HG02885 (cell line): ENCODE results near the gene RPL11.
"Not testable (repeated sequence)": the region's sequence is repeated elsewhere in the genome, so short reads cannot be mapped to it uniquely, and the experiment has no call there.

Experiments
- ATAC-seq: cut with Tn5 transposase; IDR thresholded peaks from one replicate; pipeline ENCODE4 v1.9.1; 2021; ENCODE audit warnings: mild to moderate bottlenecking; ENCODE audit not compliant: unreplicated experiment, poor library complexity

Gene RPL11

GRCh38 chr1:23682946-23683345 is 8.7 kb upstream of the RPL11 start:
- no peak for ATAC-seq

DNA sequence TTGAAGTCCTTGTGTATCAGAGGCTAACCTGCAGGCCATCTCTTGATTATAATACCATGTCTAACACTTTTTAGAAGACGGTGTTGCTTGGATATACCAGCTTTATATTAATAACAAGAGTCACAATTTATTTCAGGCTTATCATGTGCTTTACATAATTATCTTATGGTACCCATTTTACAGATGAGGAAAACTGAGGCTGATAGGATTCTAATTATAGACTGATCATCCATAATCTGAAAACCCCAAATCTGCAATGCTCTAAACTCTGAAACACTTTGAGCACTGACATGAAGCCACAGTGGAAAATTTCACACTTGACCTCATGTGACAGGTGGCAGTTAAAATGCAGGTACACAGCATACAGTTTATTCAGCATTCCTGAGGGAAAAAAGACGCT is 7.2 kb upstream of the RPL11 start:
- no peak for ATAC-seq

DNA sequence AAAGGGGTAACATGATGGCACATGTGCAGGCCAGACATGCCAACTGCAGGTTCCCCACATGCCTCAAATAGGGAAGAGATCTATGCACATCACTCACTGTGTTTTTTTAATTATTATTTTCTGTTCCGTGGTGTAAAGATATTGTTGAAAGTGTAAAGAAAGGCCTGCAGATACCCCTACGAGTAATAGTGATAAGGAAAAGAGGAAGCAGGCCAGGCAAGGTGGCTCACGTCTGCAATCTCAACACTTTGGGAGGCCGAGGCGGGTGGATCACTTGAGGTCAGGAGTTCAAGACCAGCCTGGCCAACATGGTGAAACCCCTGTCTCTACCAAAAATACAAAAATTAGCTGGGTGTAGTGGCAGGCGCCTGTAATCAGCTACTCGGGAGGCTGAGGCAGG is 6.4 kb upstream of the RPL11 start:
- not testable (repeated sequence) for ATAC-seq

DNA sequence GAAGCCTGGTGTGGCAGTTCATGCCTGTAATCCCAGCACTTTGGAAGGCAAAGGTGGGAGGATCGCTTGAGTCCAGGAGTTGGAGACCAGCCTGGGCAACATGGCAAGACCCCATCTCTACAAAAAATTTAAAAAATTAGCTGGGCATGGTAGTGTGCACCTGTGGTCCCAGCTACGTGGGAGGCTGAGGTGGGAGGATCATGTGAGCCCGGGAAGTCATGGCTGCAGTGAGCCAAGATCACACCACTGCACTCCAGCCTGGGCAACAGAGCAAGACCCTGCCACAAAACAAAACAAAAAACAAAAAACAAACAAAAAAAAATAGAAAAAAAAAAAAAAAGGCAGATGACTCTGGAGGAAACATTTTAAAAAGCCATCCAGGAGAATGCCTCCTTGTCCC is 3.9 kb upstream of the RPL11 start:
- ATAC-seq: not testable (repeated sequence)

DNA sequence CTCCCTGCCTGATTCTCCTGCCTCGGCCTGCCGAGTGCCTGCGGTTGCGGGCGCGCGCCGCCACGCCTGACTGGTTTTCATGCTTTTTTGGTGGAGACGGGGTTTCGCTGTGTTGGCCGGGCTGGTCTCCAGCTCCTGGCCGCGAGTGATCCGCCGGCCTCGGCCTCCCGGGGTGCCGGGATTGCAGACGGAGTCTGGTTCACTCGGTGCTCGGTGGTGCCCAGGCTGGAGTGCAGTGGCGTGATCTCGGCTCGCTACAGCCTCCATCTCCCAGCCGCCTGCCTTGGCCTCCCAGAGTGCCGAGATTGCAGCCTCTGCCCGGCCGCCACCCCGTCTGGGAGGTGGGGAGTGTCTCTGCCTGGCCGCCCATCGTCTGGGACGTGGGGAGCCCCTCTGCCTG is 3.3 kb upstream of the RPL11 start:
- not testable (repeated sequence) for ATAC-seq

DNA sequence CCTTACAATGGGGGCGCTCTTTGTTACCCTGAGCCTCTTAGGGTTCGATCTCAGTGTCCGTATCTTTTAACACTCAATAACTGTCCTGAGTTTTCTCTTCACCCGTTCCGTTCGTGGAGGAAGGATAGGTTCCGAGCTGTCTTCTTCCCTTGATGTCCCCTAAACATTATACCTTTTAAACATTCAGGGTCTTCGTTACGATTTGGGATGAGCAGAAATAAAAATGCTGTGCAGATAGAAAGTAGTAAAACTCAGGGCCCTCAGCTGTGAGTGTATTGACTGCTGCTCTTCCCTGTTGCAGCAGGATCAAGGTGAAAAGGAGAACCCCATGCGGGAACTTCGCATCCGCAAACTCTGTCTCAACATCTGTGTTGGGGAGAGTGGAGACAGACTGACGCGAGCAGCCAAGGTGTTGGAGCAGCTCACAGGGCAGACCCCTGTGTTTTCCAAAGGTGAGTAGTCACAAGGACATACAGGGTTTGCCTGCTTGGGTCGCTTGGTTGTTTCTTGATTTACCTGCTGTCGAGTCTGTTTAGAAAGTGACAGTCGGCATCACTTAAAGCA is 784 bp downstream of the RPL11 start:
- ATAC-seq: no peak

GRCh38 chr1:23693599-23693998 is 2.0 kb downstream of the RPL11 start:
- no peak for ATAC-seq

DNA sequence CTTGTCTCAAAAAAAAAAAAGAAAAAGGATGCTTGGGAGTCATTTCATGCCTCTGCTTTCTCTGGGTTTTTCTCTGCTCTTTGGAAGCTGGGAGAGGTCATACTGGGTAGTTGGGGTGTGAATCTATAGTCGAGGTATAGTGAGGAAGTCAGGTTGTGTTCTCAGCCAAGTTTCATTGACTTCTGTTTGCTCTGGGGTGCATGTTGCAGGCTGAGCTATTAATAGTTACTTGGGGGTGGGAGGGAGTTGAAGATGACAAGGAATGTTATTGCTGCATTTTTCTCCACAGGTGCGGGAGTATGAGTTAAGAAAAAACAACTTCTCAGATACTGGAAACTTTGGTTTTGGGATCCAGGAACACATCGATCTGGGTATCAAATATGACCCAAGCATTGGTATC is 2.8 kb downstream of the RPL11 start:
- no peak for ATAC-seq

DNA sequence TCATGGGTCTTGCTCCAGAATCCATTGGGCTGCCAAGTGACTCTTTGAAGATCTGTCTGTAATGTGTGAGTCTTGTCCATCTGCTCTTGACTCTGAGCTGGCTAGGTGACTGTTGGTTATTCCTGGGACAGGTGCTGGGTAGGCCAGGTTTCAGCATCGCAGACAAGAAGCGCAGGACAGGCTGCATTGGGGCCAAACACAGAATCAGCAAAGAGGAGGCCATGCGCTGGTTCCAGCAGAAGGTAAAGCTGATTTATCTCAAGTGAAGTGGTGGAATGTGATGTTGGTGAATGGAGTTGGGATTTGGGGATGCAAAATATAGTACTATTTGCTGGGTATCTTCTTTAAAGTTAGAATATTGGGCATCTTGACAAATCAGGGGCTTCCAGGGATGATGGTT is 4.1 kb downstream of the RPL11 start:
- no peak for ATAC-seq

- no peak for ATAC-seq
These were observed 4.9 kb downstream of the RPL11 start for GRCh38 chr1:23696335-23696989.

DNA sequence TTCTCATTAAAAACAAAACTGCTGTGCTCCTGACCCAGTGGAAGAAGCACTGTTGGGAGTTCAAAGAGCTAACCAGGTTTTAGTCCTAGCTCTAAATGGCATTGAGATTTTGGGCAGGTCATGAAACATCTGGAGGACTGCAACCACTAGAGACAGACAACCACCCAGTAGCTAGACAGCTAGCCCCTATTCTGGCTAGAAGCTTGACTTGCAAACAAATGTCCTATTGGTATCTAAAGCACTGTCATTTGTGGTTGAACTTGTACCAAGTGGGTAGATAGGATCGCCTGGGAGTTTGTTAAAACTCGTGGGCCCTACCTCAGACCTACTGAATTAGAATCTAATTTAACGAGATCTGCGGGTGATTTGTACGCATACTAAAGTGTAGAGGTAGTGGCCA is 6.9 kb downstream of the RPL11 start:
- ATAC-seq: no peak

DNA sequence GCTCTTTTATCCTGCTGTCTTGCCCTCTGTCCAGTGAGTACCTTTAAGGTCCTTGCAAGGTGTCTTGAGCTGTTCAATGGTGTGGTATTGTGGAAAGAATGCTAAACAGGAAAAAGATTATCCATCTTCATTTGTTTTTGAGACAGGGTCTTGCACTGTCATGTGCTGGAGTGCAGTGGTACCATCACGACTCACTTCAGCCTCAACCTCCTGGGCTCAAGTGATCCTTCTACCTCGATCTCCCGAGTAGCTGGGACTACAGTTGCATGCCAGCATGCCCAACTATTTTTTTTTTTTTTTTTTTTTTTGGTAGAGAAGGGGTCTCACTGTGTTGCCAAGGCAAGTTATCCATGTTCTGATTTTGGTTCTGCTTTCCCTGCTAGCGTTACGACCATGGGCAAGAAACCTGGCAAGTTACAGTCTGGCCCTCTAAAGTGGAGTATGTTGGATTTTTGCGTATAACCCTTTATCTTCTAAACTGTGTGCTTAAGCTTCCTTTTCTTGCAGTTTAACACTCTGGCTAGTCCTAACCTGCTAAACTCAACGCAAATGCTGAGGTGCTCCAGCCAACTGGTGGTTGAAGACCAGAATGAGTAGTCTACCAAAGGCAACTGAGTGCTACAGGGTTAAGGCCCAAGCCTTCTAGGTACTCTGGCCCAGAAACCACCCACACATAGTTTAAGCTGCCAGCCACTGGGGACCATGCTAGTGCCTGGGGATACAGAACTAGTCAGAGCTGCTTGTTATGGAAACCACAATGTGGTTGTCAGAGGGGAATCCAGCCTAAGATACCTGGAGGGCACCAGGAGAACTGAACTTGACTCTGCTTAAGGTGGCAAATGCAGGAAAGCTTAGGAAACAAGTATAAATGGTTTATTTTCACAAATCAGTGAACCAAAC is 7.9 kb downstream of the RPL11 start:
- no peak for ATAC-seq

GRCh38 chr1:23701310-23701709 is 9.7 kb downstream of the RPL11 start:
- ATAC-seq: no peak

GRCh38 chr1:23701996-23702395 is 10.4 kb downstream of the RPL11 start:
- ATAC-seq: no peak

GRCh38 chr1:23704834-23705495 is 13.4 kb downstream of the RPL11 start:
- no peak for ATAC-seq

- ATAC-seq: no peak
These were observed 17.6 kb downstream of the RPL11 start for GRCh38 chr1:23709229-23709628.

GRCh38 chr1:23718482-23718881 is 26.9 kb downstream of the RPL11 start:
- ATAC-seq: no peak

DNA sequence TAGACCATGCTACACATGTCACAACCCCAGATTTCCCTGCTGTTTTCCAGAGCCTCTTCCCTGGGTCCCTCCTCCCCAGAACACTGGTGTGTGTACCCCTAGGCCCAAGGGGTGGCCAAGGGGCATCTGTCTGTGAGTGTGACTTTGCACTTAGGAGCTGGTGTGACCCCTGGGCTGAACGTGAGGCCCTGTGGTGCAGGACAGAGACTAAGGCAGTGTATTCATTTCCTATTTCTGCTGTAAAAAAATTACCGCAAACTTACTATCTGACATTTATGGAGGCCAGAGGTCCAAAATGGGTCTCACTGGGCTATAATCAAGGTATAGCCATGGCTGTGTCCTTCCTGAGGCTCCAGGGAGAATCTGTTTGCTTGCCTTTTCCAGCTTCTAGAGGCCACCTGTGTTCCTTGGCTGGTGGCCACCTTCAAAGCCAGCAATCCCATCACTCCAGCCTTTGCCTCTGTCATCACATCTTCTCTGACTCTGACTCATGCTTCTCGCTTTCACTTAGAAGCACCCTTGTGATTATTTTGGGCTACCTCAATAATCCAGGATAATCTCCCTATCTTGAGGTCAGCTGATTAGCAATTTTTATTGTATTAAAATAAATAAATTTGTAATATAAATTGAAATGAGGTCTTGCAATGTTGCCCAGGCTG is 27.7 kb downstream of the RPL11 start:
- ATAC-seq: no peak

DNA sequence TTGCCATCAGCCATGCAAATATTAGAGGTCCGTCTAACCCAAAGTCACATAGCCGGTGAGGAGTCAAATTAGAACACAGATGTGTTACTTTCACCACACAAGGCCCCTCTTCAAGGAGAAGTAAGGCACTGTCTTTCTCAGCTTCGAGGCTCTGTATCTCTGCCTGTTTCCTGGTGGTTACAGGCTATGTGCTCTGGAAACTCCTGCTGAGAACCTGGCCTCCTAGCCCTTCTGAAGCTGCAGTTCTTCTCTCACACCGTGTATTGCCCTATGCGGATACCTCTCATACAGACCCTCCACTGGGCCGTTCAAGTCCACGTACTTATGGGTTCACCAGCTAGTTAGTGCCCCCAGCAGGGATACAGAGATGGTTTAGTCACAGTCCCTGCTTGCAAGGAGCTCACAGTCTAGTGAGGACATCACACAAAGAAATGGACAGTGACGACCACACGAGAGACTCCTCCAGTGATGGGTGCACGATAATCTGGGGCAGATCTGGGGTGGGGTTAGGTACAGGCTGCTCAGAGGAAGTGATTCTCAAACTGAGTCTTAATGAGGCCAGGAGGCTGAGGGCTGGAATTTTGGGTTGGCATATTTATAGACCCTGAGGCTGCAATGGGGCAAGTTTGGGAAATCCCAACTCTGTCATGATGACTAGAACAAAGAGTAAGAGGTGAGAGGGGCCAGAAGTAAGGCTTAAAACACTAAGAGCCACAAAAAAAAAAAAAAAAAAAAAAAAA is 28.8 kb downstream of the RPL11 start:
- ATAC-seq: peak; percentile 65

DNA sequence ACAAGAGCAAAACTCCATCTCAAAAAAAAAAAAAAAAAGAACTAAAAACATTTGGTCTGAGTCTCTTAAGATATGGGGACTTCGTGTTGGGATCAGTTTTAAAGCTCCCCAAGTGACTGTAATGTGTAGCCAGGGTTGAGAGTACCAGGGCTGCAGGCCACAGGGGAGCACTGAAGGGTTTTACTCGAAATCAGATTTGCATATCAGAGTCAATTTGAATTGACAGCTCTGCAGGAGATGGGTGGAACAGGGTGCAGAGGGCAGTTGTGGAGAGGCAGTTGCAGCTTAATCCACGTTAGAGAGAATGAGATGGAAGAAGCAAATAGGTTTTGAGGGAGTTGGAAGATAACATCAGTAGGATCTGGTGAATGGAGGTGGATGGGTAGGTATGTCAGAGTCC is 31.0 kb downstream of the RPL11 start:
- no peak for ATAC-seq
